Choroid plexus epithelial cell (primary cell): Measurements from ENCODE around the gene WNK2.
"Not testable (repeated sequence)": the region's sequence is repeated elsewhere in the genome, so short reads cannot be mapped to it uniquely, and the experiment has no call there.

Source experiments
- DNase-seq: peaks from one replicate; pipeline ENCODE4 v3.0.0-alpha.2; 2010; ENCODE audit warnings: low read depth
- H3K4me3 ChIP-seq: 2 replicates; pipeline ENCODE4 v1.5.1; 2011; ENCODE audit warnings: low read depth, mild to moderate bottlenecking, control low read depth, low read length, moderate library complexity
- TF ChIP-seq, protein P1 (sequence below): conservative IDR thresholded peaks from 2 replicates; pipeline ENCODE4 v1.5.1; 2011; ENCODE audit warnings: low read depth, mild to moderate bottlenecking, control low read depth, inconsistent platforms, low read length, moderate library complexity

The WNK2 gene

GRCh38 chr9:93361995-93362394 is 178.1 kb downstream of the WNK2 start:
- DNase-seq = no peak
- H3K4me3 ChIP-seq = no peak overlapping the region
- TF ChIP-seq, protein P1, sequence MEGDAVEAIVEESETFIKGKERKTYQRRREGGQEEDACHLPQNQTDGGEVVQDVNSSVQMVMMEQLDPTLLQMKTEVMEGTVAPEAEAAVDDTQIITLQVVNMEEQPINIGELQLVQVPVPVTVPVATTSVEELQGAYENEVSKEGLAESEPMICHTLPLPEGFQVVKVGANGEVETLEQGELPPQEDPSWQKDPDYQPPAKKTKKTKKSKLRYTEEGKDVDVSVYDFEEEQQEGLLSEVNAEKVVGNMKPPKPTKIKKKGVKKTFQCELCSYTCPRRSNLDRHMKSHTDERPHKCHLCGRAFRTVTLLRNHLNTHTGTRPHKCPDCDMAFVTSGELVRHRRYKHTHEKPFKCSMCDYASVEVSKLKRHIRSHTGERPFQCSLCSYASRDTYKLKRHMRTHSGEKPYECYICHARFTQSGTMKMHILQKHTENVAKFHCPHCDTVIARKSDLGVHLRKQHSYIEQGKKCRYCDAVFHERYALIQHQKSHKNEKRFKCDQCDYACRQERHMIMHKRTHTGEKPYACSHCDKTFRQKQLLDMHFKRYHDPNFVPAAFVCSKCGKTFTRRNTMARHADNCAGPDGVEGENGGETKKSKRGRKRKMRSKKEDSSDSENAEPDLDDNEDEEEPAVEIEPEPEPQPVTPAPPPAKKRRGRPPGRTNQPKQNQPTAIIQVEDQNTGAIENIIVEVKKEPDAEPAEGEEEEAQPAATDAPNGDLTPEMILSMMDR = no peak

- TF ChIP-seq, protein P1 = no peak
- no peak overlapping the region for H3K4me3 ChIP-seq
- no peak for DNase-seq
Measured at GRCh38 chr9:93364734-93365426, 180.9 kb downstream of the WNK2 start.

DNA sequence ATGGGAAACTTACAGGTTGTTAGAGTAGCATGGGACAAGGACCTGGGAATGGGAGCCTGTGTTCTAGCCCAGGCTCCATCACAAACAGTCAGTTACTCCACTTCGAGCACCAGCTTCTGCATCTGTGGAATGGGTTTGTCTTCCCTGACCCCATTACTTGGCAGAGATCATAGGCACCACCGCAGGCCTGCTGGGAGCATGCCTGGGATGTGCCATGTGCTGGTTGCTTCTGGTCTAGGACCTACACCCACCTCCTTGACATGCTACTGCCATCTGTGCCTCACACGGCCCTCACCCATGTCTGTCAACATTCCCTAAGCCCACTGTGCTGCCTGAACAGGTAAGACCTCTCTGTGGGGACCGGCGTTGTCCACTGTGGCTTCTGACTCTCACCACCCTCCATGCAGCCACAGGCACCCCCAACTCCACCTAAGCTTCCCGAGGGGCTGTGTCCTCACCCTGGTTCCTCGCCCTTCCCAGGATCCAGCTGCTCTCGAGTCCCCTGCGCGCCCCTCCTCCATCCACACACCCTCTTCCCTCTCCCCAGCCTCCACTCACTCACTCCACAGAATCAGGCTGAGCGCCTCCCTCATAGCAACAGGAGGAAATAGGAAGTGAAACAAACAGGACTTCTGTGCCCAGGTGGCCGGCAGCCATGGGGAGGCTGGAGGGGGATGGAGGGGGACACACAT is 181.6 kb downstream of the WNK2 start:
- no peak overlapping the region for H3K4me3 ChIP-seq
- TF ChIP-seq, protein P1 = no peak
- DNase-seq = no peak

GRCh38 chr9:93366119-93366447 is 182.1 kb downstream of the WNK2 start:
- no peak for DNase-seq
- no peak overlapping the region for H3K4me3 ChIP-seq
- TF ChIP-seq, protein P1 = no peak

GRCh38 chr9:93366486-93366885 is 182.5 kb downstream of the WNK2 start:
- not testable (repeated sequence) for H3K4me3 ChIP-seq

GRCh38 chr9:93368437-93368836 is 184.5 kb downstream of the WNK2 start:
- DNase-seq = no peak
- TF ChIP-seq, protein P1 = no peak
- H3K4me3 ChIP-seq = no peak overlapping the region

More at GRCh38 chr9:93366486-93366885, 182.5 kb downstream of the WNK2 start:
- DNase-seq = not testable (repeated sequence)

DNA sequence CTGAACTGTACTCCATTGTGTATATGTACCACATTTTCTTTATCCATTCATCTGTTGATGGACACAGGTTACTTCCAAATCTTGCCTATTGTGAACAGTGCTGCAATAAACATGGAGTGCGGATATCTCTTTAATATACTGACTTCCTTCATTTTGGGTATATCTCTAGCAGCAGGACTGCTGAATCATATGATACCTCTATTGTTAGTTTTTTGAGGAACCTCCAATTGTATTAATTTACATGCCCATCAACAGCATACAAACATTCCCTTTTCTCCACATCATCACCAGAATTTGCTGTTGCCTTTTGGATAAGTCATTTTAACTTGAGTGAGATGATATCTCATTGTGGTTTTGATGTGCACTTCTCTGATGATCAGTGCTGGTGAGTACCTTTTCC is 185.7 kb downstream of the WNK2 start:
- DNase-seq = no peak
- TF ChIP-seq, protein P1 = no peak
- no peak overlapping the region for H3K4me3 ChIP-seq
